Stimulated activated effector memory CD8-positive, alpha-beta T cell treated with anti-CD3 and anti-CD28 coated beads, Interleukin-12 subunit alpha, Interleukin-12 subunit beta, amount 100 ng/mL, for 72 hours (primary cell): ENCODE data around the gene CCDC157.
"Not testable (repeated sequence)": the region's sequence is repeated elsewhere in the genome, so short reads cannot be mapped to it uniquely, and the experiment has no call there.

Experiments
- ATAC-seq: fragments of 150-1000 bp; cut with Tn5 transposase; 2 replicates; pipeline ENCODE4 v1.10.0; 2021
- DNase-seq, 2 donors: peaks; one replicate each; pipeline ENCODE4 v3.0.0; 2021 to 2022; ENCODE audit warnings: low spot score in 2 of 2
- H3K27ac Mint-ChIP-seq: one replicate; pipeline ENCODE4 v1.8.0; 2022; ENCODE audit warnings: mild to moderate bottlenecking, mixed read lengths
- H3K36me3 Mint-ChIP-seq: one replicate; pipeline ENCODE4 v1.8.0; 2022; ENCODE audit warnings: mild to moderate bottlenecking, mixed read lengths
- H3K4me1 Mint-ChIP-seq: one replicate; pipeline ENCODE4 v1.8.0; 2022; ENCODE audit warnings: mixed read lengths
- H3K4me3 Mint-ChIP-seq: one replicate; pipeline ENCODE4 v1.8.0; 2022; ENCODE audit warnings: mild to moderate bottlenecking, mixed read lengths
- H3K9me3 Mint-ChIP-seq: one replicate; pipeline ENCODE4 v1.8.0; 2022; ENCODE audit warnings: mixed read lengths

CCDC157 gene

GRCh38 chr22:30386608-30386959 is 29.8 kb downstream of the CCDC157 start:
- Mint-ChIP-seq H3K4me3 (peak overlapping the region; percentile 71), H3K9me3 (no peaks in the 10 kb centered on the region), H3K27ac (peak overlapping the region; percentile 63), H3K4me1 (peaks cover 23% of the 10 kb centered on the region), H3K36me3 (no peaks in the 10 kb centered on the region)
- no peak for ATAC-seq
- DNase-seq, result no peak

GRCh38 chr22:30386960-30387827 is 30.4 kb downstream of the CCDC157 start, which contains the start of gene RNF215:
TSS of gene RNF215 (minus strand) at chr22:30387411. CDS start at chr22:30387313, 98 bp downstream.
- peak within 1 kb of the TSS; percentile 63 for H3K27ac Mint-ChIP-seq

DNA sequence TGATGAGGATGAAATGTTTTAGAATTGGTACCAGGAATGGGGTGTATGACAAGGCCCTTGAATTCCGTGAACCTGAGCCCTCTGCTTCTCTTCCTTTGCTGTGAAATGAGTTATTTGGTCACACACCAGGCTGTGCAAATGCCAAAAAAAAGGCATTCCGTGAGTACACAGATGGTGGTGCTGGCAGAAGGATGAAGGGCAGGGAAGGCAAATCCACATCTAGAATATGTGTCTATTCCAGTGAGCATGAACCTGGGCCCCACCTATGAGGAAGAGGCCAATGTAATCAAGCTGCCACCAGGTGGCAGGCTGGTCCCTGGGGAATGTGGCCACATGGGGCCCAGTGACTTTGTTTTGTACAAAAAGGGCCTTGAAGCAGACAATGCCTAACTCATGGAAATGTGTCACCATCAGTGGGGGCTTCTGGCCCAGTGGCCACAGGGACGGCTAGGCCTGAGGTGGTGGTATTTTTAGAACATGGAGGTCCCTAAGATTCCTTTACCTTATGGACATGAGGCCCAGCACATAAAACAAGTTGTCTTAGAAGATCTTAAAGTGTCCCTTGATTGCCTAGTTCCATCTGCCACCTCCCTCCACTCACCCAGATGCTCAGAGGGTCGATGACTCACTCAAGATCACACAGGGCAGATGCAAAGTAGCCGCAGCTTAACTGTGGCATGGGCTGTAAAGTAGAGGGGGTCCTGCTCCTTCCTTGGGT is 34.3 kb downstream of the CCDC157 start:
- Mint-ChIP-seq H3K4me1 (peaks cover 29% of the 10 kb centered on the region), H3K9me3 (no peaks in the 10 kb centered on the region), H3K36me3 (no peaks in the 10 kb centered on the region), H3K4me3 (no peak overlapping the region), H3K27ac (peak overlapping the region; percentile 80)
- DNase-seq (peak; percentile 64 to 84), ATAC-seq (peak; percentile 79)

More at GRCh38 chr22:30386960-30387827, 30.4 kb downstream of the CCDC157 start, which contains the start of gene RNF215:
- H3K36me3 Mint-ChIP-seq, result no peaks in the 10 kb centered on the region
- H3K9me3 Mint-ChIP-seq, result no peaks in the 10 kb centered on the region
- peak within 1 kb of the TSS; percentile 71 for H3K4me3 Mint-ChIP-seq
- peak; percentile 82 for ATAC-seq
- H3K4me1 Mint-ChIP-seq, result peaks cover 25% of the 10 kb centered on the region
- DNase-seq, result peak; percentile 92 to 93

DNA sequence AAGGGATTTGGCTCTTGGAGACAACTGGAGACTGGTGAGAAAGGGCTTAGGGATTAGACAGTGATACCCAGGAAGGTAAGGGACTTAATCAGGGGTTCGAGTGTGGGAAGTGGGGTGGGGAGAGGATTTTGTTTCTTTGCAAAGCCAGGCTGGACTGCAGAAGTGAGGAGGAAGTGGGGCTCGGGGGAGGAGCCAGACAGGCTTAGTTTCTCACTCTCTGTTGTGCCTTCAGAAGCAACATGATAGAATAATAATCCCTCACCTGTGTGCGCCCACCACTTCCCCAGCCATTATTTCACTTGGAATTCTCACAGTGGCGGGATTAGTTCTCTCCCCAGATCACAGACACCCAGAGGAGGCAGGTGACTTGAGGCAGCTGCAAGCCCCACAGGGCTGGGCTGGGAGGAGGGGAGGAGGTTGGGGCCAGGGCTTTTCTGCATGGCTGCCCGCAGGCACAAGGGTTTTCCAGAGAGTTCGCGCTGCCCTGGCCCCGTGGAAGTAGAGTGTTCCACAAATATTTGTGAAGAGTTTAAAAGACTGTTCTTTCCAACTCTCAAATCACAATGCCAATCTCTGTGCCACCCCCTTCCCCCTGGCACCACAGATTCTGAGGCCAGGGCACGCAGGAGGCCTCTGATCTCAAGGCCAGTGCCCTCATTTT is 36.0 kb downstream of the CCDC157 start:
- no peak overlapping the region for H3K27ac Mint-ChIP-seq
- H3K4me3 Mint-ChIP-seq, result no peak overlapping the region
- peaks cover 20% of the 10 kb centered on the region for H3K4me1 Mint-ChIP-seq

DNA sequence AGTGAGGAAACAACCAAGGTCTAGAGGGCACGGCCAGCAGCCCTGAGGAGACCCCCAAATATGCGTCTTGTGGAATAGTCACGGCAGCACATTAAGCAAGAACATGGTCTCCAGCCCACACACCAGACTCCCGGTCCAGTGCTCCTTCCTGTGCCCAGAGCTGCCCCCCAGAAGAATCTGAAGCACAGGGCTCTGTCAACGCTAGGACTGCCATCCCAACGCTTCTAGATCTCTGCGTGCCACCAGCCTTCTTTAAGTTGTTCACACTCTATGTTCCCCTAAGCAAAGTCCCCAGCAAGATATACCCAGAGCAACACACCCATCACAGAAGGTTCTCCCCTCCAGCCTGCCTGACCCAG is 36.5 kb downstream of the CCDC157 start:
- Mint-ChIP-seq H3K4me1 (peaks cover 25% of the 10 kb centered on the region), H3K36me3 (peaks cover 6% of the 10 kb centered on the region), H3K27ac (no peak overlapping the region), H3K9me3 (no peaks in the 10 kb centered on the region), H3K4me3 (no peak overlapping the region)
- DNase-seq, result no peak
- ATAC-seq, result no peak

More for the DNA sequence above, 36.0 kb downstream of the CCDC157 start:
- Mint-ChIP-seq H3K36me3 (peaks cover 6% of the 10 kb centered on the region), H3K9me3 (no peaks in the 10 kb centered on the region)
- DNase-seq, result no peak
- ATAC-seq, result no peak

DNA sequence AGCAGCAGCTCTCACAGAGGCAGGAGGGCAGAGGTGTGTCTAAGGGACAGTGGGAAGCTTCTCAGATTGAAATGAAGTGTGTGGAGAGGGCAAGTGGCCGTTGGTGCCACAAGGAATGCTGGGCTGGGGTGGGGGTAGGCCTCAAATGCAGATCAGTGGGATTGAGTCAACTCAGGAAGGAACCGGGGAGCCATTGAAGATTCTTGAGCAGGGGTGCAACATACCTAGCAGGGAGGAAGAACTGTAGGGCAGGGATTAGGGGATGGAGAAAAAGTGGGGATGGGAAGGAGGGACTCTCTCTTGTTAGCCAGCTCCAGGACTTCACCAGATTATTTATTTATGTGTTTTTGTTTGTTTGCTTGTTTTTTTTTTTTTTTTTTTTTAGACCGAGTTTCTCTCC is 37.1 kb downstream of the CCDC157 start:
- no peak overlapping the region for H3K27ac Mint-ChIP-seq
- no peak for DNase-seq

DNA sequence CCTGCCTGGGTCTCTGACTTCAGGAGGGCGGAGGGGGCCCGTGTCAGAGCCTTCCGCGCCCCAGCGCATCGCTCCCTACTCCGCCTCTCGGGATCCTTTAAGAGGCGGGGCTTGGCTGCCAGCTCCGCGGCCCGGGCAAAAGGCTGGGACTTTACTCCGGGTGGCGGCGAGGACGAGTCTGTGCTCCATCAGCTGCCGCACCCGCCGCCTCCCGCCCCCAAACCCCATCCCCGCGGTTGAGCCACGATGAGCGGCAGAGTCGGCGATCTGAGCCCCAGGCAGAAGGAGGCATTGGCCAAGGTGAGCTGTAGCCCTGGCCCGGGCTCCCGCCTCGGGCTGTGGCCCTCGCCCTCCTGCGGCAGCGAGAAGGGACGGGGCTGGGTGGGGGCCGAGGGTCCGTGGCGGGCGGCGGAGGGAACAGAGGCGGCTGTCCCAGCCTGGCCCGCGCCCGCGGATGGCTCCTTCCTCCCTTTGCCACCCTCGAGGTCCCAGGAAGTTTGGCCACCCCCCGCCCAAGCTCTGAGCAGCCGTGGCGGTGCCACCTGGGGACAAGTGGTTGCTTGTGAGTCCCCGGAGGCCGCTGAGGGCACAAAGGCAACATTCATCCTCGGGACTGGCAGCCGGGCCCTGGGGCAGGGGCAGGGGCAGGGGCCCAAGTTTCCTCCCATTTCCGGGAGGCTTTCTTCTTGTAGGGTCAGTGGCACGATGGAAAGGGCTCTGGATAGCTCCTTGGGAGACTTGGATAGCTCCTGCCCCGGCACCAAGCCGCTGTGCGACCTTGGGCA is 40.3 kb downstream of the CCDC157 start, which contains the start of gene SEC14L2:
TSS of gene SEC14L2 (plus strand) at position 148 of the 785 bp plus-strand sequence. CDS start at position 247, 99 bp downstream.
- H3K9me3 Mint-ChIP-seq, result no peaks in the 10 kb centered on the region
- peaks cover 24% of the 10 kb centered on the region for H3K4me1 Mint-ChIP-seq
- peak within 1 kb of the TSS; percentile 90 for H3K27ac Mint-ChIP-seq
- peak; percentile 83 for ATAC-seq
- peak; percentile 21 to 70 for DNase-seq
- H3K36me3 Mint-ChIP-seq, result peaks cover 18% of the 10 kb centered on the region
- peak within 1 kb of the TSS; percentile 81 for H3K4me3 Mint-ChIP-seq

More for the DNA sequence above, 37.1 kb downstream of the CCDC157 start:
- no peak overlapping the region for H3K4me3 Mint-ChIP-seq
- ATAC-seq, result no peak
- H3K4me1 Mint-ChIP-seq, result peaks cover 31% of the 10 kb centered on the region
- peaks cover 6% of the 10 kb centered on the region for H3K36me3 Mint-ChIP-seq
- no peaks in the 10 kb centered on the region for H3K9me3 Mint-ChIP-seq

DNA sequence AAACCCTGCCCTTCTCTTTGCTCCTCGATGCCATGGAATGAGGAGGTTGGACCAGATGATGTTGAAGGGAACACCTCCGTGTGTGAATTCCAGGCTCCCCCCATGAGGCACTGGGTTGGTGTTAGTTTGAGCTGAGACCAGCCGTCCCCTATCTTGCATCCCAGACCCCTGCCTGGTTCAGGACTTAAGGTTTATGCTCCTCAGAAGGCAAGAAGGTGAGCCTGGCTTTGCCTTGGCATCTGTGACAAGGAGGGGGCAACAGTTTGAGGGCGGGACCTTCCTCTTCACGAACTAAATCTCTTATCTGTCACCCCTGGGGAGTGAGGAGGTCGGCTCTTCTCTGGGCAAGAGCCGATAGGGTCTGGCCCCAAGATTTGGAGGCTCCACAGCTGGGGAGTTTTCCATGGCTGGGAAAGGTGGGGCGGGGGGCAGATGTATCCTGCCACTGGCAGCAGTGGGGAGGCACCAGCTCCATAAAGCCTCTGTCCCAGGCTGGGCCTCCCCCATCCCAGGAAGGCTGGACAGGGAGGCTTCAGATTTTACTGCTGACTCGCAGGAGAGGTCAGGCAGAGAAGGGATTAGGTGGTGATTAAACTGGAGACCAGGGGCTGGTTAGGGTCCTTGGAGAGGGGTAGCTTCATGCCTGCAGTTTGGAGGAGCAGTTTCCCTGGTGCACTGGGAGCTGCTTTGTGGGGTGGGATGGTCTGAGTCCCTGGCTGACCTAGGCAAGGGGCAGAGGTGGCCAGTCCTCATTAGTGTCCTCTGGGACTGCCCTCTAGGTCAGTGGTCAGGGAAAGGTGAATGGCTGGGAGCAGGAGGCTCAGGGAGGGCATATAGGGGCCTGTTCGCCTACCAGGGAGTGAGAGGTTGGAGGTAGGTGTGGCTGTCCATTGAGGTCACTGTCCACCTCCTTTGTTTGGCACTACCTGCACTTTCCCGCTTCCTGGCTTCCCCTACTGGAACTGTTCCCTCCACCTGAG is 41.1 kb downstream of the CCDC157 start:
- Mint-ChIP-seq H3K9me3 (no peaks in the 10 kb centered on the region), H3K27ac (peak overlapping the region; percentile 90), H3K36me3 (peaks cover 18% of the 10 kb centered on the region), H3K4me1 (peaks cover 24% of the 10 kb centered on the region), H3K4me3 (peak overlapping the region; percentile 81)
- no peak for DNase-seq
- ATAC-seq, result no peak

- peaks cover 18% of the 10 kb centered on the region for H3K36me3 Mint-ChIP-seq
- peaks cover 18% of the 10 kb centered on the region for H3K4me1 Mint-ChIP-seq
These were observed 42.2 kb downstream of the CCDC157 start for GRCh38 chr22:30398685-30399680.

GRCh38 chr22:30399718-30400117 is 42.9 kb downstream of the CCDC157 start:
- ATAC-seq (no peak), DNase-seq (no peak)
- H3K4me3 Mint-ChIP-seq, result no peak overlapping the region
- no peaks in the 10 kb centered on the region for H3K9me3 Mint-ChIP-seq
- H3K4me1 Mint-ChIP-seq, result peaks cover 18% of the 10 kb centered on the region
- H3K27ac Mint-ChIP-seq, result no peak overlapping the region
- H3K36me3 Mint-ChIP-seq, result peaks cover 18% of the 10 kb centered on the region

More at GRCh38 chr22:30398685-30399680, 42.2 kb downstream of the CCDC157 start:
- Mint-ChIP-seq H3K9me3 (no peaks in the 10 kb centered on the region), H3K27ac (peak overlapping the region; percentile 90), H3K4me3 (peak overlapping the region; percentile 81)
- DNase-seq (no peak), ATAC-seq (no peak)

DNA sequence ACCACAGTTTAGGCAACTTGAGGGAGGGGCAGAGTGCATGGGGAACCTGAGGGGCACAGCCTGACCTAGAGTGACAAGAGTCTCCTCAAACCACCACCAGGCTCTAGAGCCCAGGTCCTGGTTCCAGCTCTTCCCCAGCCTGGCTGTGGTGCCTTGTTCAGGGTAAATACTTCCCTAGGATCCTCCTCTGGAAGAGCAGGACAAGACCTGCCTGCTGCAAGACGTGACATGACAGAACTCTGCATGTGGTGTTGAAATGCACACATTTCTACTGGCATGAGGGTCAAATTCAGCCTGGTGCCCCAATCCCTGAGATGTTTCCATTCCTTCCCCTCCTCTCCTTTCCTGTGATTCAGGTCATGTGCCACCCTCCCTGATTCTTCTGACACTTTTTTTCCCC is 43.4 kb downstream of the CCDC157 start:
- ATAC-seq (no peak), DNase-seq (no peak)
- Mint-ChIP-seq H3K4me3 (no peak overlapping the region), H3K36me3 (peaks cover 18% of the 10 kb centered on the region), H3K9me3 (no peaks in the 10 kb centered on the region), H3K4me1 (peaks cover 18% of the 10 kb centered on the region), H3K27ac (no peak overlapping the region)

GRCh38 chr22:30401024-30401423 is 44.2 kb downstream of the CCDC157 start:
- not testable (repeated sequence) for ATAC-seq, H3K4me3 Mint-ChIP-seq, H3K27ac Mint-ChIP-seq, H3K9me3 Mint-ChIP-seq, DNase-seq
- Mint-ChIP-seq H3K36me3 (peaks cover 18% of the 10 kb centered on the region), H3K4me1 (peaks cover 18% of the 10 kb centered on the region)
